Trophoblast cell (in vitro differentiated cells and primary cell): ENCODE data around the gene ZBTB40.

Experiments
- DNase-seq, 2 donors: peaks; one replicate each; pipeline ENCODE4 v3.0.0-alpha.2; 2016
- H2AFZ ChIP-seq: 2 replicates; pipeline ENCODE4 v1.6.1; 2013; ENCODE audit warnings: low read length, moderate library complexity, mild to moderate bottlenecking; ENCODE audit not compliant: insufficient read depth, poor library complexity
- H2AK5ac ChIP-seq: 2 replicates; pipeline ENCODE4 v1.6.1; 2013; ENCODE audit warnings: mild to moderate bottlenecking, low read length
- H2BK120ac ChIP-seq: 2 replicates; pipeline ENCODE4 v1.6.1; 2013; ENCODE audit warnings: low read length, mild to moderate bottlenecking, moderate library complexity; ENCODE audit not compliant: insufficient read depth, poor library complexity
- H2BK12ac ChIP-seq: 2 replicates; pipeline ENCODE4 v1.6.1; 2013; ENCODE audit warnings: mild to moderate bottlenecking, low read length, moderate library complexity
- H2BK5ac ChIP-seq: 2 replicates; pipeline ENCODE4 v1.6.1; 2013; ENCODE audit warnings: low read length, low read depth, moderate library complexity, mild to moderate bottlenecking; ENCODE audit not compliant: poor library complexity
- H3K14ac ChIP-seq: 2 replicates; pipeline ENCODE4 v1.6.1; 2013; ENCODE audit warnings: mild to moderate bottlenecking, low read length
- H3K18ac ChIP-seq: 2 replicates; pipeline ENCODE4 v1.6.1; 2013; ENCODE audit warnings: mild to moderate bottlenecking, low read length
- H3K23ac ChIP-seq: 2 replicates; pipeline ENCODE4 v1.6.1; 2013; ENCODE audit warnings: low read length
- H3K27ac ChIP-seq: 2 replicates; pipeline ENCODE4 v1.5.1; 2013; ENCODE audit warnings: low read depth, mild to moderate bottlenecking, inconsistent platforms, low read length, moderate library complexity
- H3K27me3 ChIP-seq: 2 replicates; pipeline ENCODE4 v1.6.1; 2013; ENCODE audit warnings: inconsistent platforms, mild to moderate bottlenecking, low read length, moderate library complexity; ENCODE audit not compliant: insufficient read depth
- H3K36me3 ChIP-seq, 2 experiments: 1 replicate in 1 of 2; 2 replicates in 1 of 2; pipeline ENCODE4 v1.6.1; 2013; ENCODE audit warnings: low read length in 2 of 2, mild to moderate bottlenecking in 2 of 2, moderate library complexity in 1 of 2; ENCODE audit not compliant: insufficient read depth in 2 of 2, control insufficient read depth in 1 of 2
- H3K4ac ChIP-seq: 2 replicates; pipeline ENCODE4 v1.6.1; 2013; ENCODE audit warnings: low read depth, mild to moderate bottlenecking, low read length, moderate library complexity
- H3K4me1 ChIP-seq, 2 experiments: 1 replicate in 1 of 2; 2 replicates in 1 of 2; pipeline ENCODE4 v1.6.1; 2013; ENCODE audit warnings: low read length in 2 of 2, mild to moderate bottlenecking in 2 of 2, moderate library complexity in 1 of 2; ENCODE audit not compliant: insufficient read depth in 2 of 2, control insufficient read depth in 1 of 2
- H3K4me2 ChIP-seq: 2 replicates; pipeline ENCODE4 v1.6.1; 2013; ENCODE audit warnings: inconsistent platforms, mild to moderate bottlenecking, low read length, moderate library complexity
- H3K4me3 ChIP-seq: 2 replicates; pipeline ENCODE4 v1.5.1; 2013; ENCODE audit warnings: mild to moderate bottlenecking, low read depth, low read length, inconsistent platforms
- H3K79me1 ChIP-seq: one replicate; pipeline ENCODE4 v1.6.1; 2013; ENCODE audit warnings: low read length
- H3K79me2 ChIP-seq: 2 replicates; pipeline ENCODE4 v1.6.1; 2013; ENCODE audit warnings: low read length, mild to moderate bottlenecking; ENCODE audit not compliant: control insufficient read depth, insufficient read depth, poor library complexity
- H3K9ac ChIP-seq: 2 replicates; pipeline ENCODE4 v1.6.1; 2013; ENCODE audit warnings: mild to moderate bottlenecking, low read length
- H3K9me3 ChIP-seq: 2 replicates; pipeline ENCODE4 v1.6.1; 2013; ENCODE audit warnings: low read depth, mild to moderate bottlenecking, control low read depth, inconsistent platforms, low read length; ENCODE audit not compliant: insufficient read depth
- H4K12ac ChIP-seq: 2 replicates; pipeline ENCODE4 v1.6.1; 2013; ENCODE audit warnings: low read depth, mild to moderate bottlenecking, low read length, moderate library complexity
- H4K8ac ChIP-seq: 2 replicates; pipeline ENCODE4 v1.6.1; 2013; ENCODE audit warnings: low read depth, mild to moderate bottlenecking, low read length, moderate library complexity
- H4K91ac ChIP-seq: one replicate; pipeline ENCODE4 v1.6.1; 2013; ENCODE audit warnings: low read depth, mild to moderate bottlenecking, low read length, moderate library complexity
- WGBS: extraction: QIAGEN DNeasy Blood & Tissue Kit; methylation state at CpG from one replicate; pipeline ENCODE4 v1.1.7; 2013; ENCODE audit warnings: missing lambda C conversion rate; ENCODE audit not compliant: insufficient read length, insufficient coverage; ENCODE audit errors: extremely low coverage; 5-methylcytosine and 5-hydroxymethylcytosine counted together

The ZBTB40 gene

DNA sequence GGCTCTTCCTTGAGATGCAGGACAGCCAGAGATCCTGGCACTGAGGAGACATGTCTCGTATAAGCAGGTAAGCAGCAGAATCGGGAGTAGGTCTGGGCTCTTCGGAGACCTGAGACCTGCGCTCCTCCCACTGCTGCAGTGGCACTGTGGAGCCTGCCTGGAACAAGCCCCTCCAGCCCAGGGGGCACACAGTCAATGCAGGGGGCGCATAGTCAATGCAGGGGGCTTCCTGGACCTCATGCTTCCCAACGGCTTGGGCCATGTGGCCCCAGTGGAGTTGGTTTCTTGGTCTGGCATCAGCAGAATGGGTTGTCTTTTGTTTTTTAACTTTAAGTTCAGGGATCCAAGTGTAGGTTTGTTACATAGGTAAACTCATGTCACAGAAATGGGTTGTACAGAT is 83.7 kb downstream of the ZBTB40 start:
- no peak overlapping the region for H3K23ac ChIP-seq
- H4K8ac ChIP-seq: no peak overlapping the region
- H3K4me1 ChIP-seq: no peaks in the 10 kb centered on the region
- WGBS: no CpG with 5 or more reads among the region's 6 CpGs
- no peak overlapping the region for H4K12ac ChIP-seq
- H3K9me3 ChIP-seq: peaks cover 2% of the 10 kb centered on the region
- H2BK12ac ChIP-seq: no peak overlapping the region
- H3K27ac ChIP-seq: no peak overlapping the region
- H3K14ac ChIP-seq: no peak overlapping the region
- no peak overlapping the region for H3K4me3 ChIP-seq
- peaks cover 4 to 20% of the 10 kb centered on the region in 2 experiments for H3K36me3 ChIP-seq
- H2BK120ac ChIP-seq: no peak overlapping the region
- no peak overlapping the region for H2AK5ac ChIP-seq
- H3K27me3 ChIP-seq: no peaks in the 10 kb centered on the region
- H3K79me2 ChIP-seq: no peaks in the 10 kb centered on the region
- H2AFZ ChIP-seq: no peak overlapping the region
- no peaks in the 10 kb centered on the region for H3K79me1 ChIP-seq
- H3K4ac ChIP-seq: no peak overlapping the region
- DNase-seq: no peak
- H3K9ac ChIP-seq: no peak overlapping the region
- no peak overlapping the region for H3K4me2 ChIP-seq
- no peak overlapping the region for H3K18ac ChIP-seq
- no peak overlapping the region for H4K91ac ChIP-seq
- H2BK5ac ChIP-seq: no peak overlapping the region

DNA sequence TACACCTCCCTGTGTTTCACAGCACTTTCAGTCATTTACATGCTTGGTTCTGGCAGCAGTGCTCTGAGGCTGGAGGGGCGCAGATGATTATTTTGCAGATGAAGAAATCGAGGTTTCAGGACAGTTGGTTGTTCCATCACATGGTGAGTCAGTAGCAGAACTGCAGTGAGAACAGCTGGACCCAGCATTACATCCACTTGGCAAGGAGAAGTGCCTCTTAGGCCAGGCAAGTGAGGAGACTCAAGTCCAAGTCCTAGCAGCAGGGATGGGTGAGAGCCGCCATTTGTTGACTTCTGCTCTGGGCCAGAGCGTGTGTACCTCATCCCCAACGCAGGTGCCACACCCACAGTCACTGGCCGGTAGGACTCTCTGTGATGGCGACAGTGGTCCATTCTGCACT is 84.9 kb downstream of the ZBTB40 start:
- H3K4me2 ChIP-seq: no peak overlapping the region
- WGBS: no CpG with 5 or more reads among the region's 7 CpGs
- H4K91ac ChIP-seq: no peak overlapping the region

DNA sequence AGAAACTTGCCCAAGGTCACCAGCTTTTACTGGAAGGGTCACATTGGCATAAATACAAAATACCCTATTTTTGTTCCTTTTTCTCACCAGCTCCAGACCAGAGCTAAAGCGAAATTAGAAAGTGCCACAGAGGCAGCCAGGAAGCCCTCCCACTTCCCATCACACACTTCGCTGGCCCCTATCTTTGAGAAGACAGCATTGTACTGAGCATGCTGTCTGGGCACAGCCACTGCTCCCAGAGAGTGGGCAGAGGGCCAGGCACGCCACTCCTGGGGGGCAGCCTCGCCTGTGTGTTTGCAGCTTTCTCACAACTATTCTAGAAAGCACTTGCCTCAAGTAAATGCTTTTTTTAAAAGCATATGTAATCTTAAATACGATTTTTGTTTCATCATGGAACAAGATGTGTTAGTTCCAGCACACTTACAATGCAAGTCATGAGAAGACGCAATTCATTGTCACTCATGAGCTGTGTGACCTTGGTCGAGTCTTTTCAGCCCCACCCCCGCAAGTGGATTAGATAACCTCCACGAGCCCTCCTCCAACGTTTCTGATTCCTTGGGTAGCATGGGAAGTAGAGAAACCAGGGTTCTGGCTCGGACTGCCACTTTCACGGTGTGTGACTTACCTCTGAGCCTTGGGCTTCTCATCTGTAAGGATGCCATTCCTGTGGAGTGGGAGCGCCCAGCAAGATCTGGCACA is 85.9 kb downstream of the ZBTB40 start:
- Histone ChIP-seq H3K4me1 (no peaks in the 10 kb centered on the region), H3K27ac (no peak overlapping the region), H3K23ac (no peak overlapping the region), H3K79me2 (no peaks in the 10 kb centered on the region), H4K91ac (no peak overlapping the region), H4K12ac (no peak overlapping the region), H3K18ac (no peak overlapping the region), H3K14ac (no peak overlapping the region), H3K4ac (no peak overlapping the region), H3K36me3 (peaks cover 4 to 16% of the 10 kb centered on the region in 2 experiments), H4K8ac (no peak overlapping the region), H2BK120ac (no peak overlapping the region), H3K9ac (no peak overlapping the region), H2AFZ (no peak overlapping the region), H2AK5ac (no peak overlapping the region), H3K4me2 (no peak overlapping the region), H3K27me3 (no peaks in the 10 kb centered on the region), H3K4me3 (no peak overlapping the region), H2BK5ac (no peak overlapping the region), H3K79me1 (no peaks in the 10 kb centered on the region), H3K9me3 (peaks cover 2% of the 10 kb centered on the region), H2BK12ac (no peak overlapping the region)
- DNase-seq: no peak
- no CpG with 5 or more reads among the region's 13 CpGs for WGBS

More for the DNA sequence above, 84.9 kb downstream of the ZBTB40 start:
- Histone ChIP-seq H3K9me3 (peaks cover 2% of the 10 kb centered on the region), H3K79me1 (no peaks in the 10 kb centered on the region), H3K36me3 (peaks cover 4 to 18% of the 10 kb centered on the region in 2 experiments), H3K14ac (no peak overlapping the region), H3K4me3 (no peak overlapping the region), H4K8ac (no peak overlapping the region), H2AFZ (no peak overlapping the region), H2BK12ac (no peak overlapping the region), H2BK120ac (no peak overlapping the region), H3K4ac (no peak overlapping the region), H3K4me1 (no peaks in the 10 kb centered on the region), H3K23ac (no peak overlapping the region), H3K9ac (no peak overlapping the region), H4K12ac (no peak overlapping the region), H3K27me3 (no peaks in the 10 kb centered on the region), H3K27ac (no peak overlapping the region), H3K79me2 (no peaks in the 10 kb centered on the region), H3K18ac (no peak overlapping the region), H2AK5ac (no peak overlapping the region), H2BK5ac (no peak overlapping the region)
- DNase-seq: no peak

DNA sequence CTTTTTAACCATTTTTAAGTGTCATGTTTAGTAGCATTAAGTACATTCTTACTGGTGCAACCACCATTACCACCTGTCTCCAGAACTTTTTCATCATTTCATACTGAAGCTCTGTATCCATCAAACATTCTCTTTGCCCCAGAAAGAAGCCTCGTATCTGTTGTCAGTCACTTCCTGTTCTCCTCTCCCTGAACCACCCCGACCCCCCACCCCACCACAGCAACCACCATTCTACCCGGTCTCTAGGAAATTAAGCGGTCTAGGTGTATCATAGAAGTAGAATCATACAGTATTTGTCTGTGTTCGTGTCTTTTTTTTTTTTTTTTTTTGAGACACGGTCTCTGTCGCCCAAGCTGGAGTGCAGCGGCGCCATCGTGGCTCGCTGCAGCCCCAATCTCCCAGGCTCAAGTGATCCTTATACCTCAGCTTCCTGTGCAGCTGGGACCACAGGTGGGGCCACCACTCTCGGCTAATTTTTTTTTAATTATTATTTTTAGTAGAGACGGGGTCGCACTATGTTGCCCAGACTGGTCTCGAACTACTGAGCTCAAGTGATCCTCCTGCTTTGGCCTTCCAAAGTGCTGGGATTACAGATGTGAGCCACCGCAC is 88.0 kb downstream of the ZBTB40 start:
- no CpG with 5 or more reads among the region's 16 CpGs for WGBS
- Histone ChIP-seq H3K18ac (no peak overlapping the region), H2BK5ac (no peak overlapping the region), H2BK120ac (no peak overlapping the region), H3K14ac (no peak overlapping the region), H3K9ac (no peak overlapping the region), H4K91ac (no peak overlapping the region), H3K27ac (no peak overlapping the region), H2AFZ (no peak overlapping the region), H3K79me1 (no peaks in the 10 kb centered on the region), H3K4me2 (no peak overlapping the region), H2AK5ac (no peak overlapping the region), H3K4ac (no peak overlapping the region), H3K23ac (no peak overlapping the region), H2BK12ac (no peak overlapping the region), H3K9me3 (peaks cover 2% of the 10 kb centered on the region), H4K8ac (no peak overlapping the region), H3K4me3 (no peak overlapping the region), H4K12ac (no peak overlapping the region), H3K79me2 (no peaks in the 10 kb centered on the region), H3K4me1 (no peaks in the 10 kb centered on the region), H3K27me3 (no peaks in the 10 kb centered on the region), H3K36me3 (peaks cover 0 to 8% of the 10 kb centered on the region in 2 experiments)
- DNase-seq: no peak
